Amygdala (tissue), 56 donors: ENCODE results near the gene ATP5ME.

Experiments
- DNase-seq, 56 donors: peaks; one replicate each; lab custom pipeline; 2025; lab: John Stamatoyannopoulos, UW

Gene ATP5ME

DNA sequence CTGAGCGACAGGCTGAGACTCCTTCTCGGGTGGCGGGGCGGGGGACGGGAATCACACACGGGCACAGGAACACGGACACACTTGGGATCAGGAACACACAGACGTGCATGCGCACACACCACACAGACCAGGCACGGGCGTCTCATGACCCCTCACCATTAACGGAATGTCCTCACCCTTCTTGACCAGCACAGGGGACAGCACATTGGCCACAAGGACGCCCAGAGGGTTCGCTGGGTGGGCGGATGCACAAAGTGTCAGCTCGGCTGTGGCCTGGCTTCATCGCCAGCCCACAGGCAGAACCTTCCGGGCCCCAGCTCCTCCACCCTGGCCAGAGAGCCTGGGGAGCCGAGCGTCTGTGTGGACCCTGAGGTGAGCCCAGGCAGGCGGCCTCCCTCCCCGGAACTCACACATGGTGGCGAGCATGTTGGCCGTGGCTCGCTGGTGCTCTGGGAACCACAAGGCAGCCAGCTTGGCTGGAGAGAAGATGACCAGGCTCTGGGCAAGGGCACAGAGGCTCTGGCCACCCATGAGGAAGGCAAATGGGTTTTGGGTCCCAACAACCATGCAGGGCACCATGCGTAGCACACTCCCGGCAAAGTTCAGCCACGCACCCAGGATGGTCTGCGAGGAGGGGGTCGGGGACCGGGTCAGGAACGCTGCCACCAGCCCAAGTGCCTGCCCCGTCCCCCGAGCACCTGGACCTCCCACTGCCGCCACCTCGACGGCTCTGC lies 11.8 kb upstream of the ATP5ME start:
- DNase-seq = no peak

- no peak for DNase-seq
Observed at GRCh38 chr4:684623-685327, 10.7 kb upstream of the ATP5ME start.

DNA sequence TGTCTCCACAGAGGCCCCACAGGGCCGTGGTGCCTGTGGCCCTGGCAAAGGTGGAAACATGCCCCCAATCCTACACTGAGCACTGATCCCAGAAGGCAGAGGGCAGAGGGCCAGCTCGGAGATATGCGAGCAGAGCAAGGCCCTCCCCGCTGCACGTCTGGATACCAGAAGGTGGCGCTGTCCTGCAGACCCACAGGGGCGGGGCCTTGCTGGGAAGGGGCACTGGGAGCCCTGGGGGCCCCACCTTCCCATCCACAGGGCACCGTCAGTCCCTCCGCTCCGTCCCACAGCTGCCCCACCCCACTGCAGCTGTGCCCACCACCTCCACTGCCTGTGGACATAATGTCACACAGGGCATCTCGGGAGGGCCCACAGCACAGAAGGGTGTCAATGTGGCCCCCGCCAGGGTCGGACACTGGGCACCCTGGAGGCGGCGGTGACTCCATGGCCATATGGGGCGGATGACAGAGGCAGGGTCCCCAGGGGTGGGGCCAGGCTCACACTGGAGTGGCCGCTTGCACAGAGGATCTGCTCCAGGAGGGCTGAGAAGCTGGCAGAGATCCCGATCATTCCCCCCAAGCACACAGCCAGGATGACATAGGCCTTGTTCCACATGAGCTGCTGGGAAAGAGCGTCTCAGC lies 10.0 kb upstream of the ATP5ME start:
- DNase-seq = peak in 36 of 56 donors; percentile 14 to 77 (median 54)

- DNase-seq = no peak
Observed at GRCh38 chr4:683247-683897, 9.3 kb upstream of the ATP5ME start.

- no peak for DNase-seq
Observed at GRCh38 chr4:682490-683172, 8.6 kb upstream of the ATP5ME start.

- peak in 1 of 56 donors; percentile 29 for DNase-seq
Observed at GRCh38 chr4:681736-682451, 7.8 kb upstream of the ATP5ME start.

DNA sequence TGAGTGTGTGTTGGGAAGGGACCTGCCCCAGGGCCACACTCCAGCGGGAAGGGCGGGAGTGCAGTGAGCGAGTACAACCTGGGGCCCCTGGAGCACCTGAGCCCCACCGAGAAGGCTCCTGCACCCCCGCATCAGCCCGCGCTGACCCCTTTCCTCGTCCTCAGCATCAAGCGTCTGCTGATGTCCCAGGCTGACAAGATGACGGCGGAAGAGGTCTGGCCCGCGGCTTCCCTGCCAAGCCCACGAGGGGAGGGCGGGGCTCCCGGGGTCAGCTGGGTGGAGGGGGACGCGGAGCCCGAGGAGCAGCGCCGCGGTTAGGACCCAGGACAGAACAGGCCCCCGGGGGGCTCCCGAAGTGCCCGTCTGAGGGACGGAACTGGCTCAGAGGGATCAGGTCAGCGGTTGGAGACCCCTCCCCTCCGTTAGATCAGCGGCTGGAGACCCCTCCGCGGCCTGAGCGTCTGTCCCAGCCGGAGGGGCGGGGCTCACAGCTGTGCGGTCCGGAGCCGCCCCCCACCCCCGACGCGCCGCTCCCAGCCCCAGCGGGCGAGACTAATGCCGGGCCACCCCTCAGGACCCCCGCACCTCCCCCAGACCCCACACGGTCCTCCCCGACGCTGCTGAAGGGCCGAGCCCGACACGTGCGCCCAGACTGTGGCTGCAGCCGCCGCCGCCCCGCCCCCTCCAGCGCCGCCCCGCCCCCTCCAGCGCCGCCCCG lies 7.0 kb upstream of the ATP5ME start:
- peak in 11 of 56 donors; percentile 10 to 52 (median 33) for DNase-seq

DNA sequence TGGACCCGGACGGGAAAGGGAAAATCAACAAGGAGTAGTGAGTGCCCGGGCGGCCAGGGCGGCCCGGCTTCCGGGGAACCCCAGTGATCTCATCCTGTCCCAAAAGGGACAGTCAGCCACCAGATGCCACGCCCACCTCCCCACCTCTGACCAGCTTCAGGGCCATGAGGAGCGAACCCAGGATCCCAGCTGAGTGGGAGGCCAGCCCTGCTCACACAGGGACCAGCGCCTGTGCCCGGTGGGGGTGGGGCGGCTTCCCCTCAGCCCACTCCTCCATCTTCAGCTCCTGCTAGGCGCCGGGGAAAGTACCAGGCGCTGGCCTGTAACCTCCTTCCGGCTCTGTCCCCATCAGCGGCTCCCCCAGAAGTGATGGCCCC lies 6.5 kb upstream of the ATP5ME start:
- DNase-seq = no peak

GRCh38 chr4:680091-680490 lies 6.0 kb upstream of the ATP5ME start:
- DNase-seq = no peak

DNA sequence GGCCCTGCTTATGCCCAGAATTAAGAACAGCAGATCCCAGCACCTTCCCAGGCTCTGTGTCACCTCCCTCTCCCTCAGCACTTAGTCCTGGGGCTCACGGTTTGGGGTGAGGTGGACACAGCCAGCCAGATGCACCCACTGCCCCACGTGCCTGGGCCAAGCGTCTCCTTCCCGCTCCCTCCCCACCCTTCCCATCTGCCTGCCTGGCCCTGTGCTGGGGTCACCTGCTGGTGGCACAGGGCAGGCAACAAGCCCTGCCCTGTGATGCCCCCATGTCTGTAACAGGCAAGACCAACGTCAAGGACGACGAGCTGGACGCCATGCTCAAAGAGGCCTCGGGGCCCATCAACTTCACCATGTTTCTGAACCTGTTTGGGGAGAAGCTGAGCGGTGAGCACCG lies 5.6 kb upstream of the ATP5ME start:
- no peak for DNase-seq

- DNase-seq = no peak
Observed at GRCh38 chr4:679104-679481, 5.0 kb upstream of the ATP5ME start.

DNA sequence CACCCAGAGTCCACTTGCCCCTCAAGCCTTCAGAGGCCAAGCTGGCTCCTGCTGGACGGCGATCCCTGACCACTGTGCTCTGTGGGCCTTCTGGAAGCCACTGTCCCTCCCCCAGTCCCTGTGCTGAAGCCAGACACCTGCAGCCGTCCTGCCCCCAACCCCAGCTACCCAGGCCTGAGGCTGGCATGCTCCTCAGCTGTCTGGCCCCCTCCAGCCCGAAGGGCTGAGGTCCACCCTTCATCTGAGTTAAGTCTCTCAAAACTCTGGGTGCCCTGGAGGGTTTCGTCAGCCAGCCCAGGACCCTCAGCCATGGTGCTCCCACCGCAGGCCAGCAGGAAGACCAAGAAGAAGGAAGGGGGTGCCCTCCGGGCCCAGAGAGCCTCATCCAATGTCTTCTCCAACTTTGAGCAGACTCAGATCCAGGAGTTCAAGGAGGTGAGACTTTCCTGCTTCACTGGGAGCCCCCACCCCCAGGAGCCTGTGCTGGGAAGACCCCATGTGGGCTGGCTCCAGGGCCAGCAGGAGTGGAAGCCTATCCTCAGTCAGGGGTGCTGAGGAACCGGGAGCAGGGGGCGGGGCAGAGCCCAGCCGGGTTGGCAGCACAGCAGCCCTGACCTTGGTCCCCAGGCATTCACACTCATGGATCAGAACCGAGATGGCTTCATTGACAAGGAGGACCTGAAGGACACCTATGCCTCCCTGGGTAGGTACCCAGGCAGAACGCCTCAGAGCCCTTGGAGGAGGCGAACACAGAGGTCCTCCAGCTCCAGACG lies 4.4 kb upstream of the ATP5ME start:
- DNase-seq = no peak

DNA sequence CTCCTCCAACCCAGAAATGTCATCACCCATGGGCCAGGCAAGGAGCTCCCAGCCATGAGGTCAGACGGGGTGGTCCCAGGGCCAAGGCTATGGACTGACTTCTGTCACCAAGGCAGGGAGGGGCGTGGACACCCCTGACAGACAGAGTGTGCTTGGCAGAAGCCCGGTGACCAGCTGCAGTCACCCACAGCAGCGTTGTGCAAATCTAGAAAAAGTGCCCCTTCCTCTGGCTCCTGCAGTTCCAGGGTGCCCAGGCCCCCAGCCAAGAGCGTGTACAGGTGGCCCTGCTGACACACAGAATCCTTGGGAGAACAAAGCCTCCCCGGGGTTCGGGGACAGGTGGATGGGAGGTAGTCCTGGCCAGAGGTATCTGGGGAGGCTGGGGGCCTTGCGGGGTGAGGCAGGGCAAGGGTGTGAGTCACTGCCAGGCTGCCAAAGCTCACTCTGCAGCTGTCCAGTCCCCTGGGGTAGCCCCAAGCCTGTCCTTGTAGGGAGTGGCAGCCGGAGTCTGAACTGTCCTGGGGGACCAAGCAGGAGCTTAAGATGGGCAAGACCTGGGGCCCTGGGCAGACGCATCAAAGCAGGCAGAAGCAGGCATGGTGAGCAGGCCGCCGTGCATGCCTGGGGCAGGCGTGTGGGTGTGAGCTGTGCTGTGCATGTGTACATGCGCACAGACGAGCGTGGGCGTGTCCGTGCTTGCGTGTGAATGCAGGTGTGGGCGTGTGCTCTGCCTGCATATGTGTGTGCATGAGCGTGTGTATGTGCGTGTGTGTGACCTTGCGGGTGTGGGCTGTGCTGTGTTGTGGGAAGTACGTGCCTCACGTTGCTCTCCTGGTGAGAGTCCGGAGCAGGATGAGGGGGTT lies 3.6 kb upstream of the ATP5ME start:
- peak in 7 of 56 donors; percentile 23 to 45 (median 37) for DNase-seq

- DNase-seq = no peak
Observed at GRCh38 chr4:676871-677235, 2.8 kb upstream of the ATP5ME start.

DNA sequence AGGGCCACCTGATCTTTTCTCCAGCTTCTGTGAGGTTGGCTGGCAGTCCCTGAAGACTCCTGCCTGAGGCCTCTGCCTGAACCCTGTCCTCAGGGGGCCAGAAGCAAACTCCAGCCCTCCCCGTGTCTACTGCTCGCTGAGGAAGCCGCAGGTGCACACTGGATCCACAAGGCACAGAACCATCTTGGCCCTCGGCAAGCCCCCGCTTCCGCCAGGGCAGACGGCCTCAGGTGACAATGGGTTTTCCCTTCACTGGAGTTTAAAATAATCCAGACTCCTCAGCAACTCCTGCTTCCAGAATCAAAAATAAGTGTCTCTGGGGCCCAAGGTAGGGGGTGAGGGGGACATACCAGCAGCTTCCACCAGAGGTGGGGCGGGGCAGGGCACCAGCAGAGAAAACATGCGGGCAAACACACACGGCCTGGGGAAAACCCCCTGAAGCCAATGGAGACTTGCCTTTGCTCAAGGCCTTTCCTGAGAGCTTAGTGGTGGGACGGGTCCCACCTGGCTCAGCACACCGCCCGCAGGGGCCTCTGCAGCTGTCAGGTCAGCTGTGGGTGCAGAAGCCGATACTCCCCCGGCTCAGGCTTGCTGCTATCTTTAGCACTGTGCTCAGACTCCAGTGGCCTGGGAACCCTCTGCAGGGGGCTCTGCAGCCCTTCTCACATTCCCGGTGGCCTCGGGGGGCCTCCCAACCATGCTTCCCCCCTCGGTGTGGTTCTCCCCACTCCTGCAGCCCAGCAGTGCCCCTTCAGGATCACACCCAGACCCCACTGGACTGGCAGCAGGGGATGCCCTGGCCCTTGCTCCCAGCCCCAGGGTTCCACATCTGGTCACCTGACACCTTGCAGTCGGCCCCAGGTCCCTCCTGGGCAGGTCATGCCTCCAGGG lies 2.1 kb upstream of the ATP5ME start:
- no peak for DNase-seq

- DNase-seq = no peak
Observed at GRCh38 chr4:675036-675882, 1.2 kb upstream of the ATP5ME start.
